Measurements from ENCODE around the gene SLC22A31. TPM values are rescaled to one million over a fixed set of nuclear protein-coding genes. Genes with fewer than 3 reads are reported as not detected.

SLC22A31 gene
- total RNA-seq, 2 donors from 2014 or later: 4.6 TPM; not detected in 1

GRCh38 chr16:89230255-89230654, 29.9 kb upstream of the SLC22A31 start:
- H3K27ac ChIP-seq: no peak overlapping the region
- intact Hi-C loops (cut with DNase I): no loop called here
- DNase-seq (ENCODE audit: low spot score): no peak
- no peaks in the 10 kb centered on the region for H3K27me3 ChIP-seq (replicated peaks; ENCODE audit: insufficient read depth)
- H3K4me1 ChIP-seq (replicated peaks): no peaks in the 10 kb centered on the region
- 85% methylated on average over 11 of the region's 14 CpGs for WGBS
- peaks cover 10% of the 10 kb centered on the region in 2 donors for H3K36me3 ChIP-seq
- no peak overlapping the region for H3K4me3 ChIP-seq
- H3K9me3 ChIP-seq: no peaks in the 10 kb centered on the region
- TF ChIP-seq, protein P1, sequence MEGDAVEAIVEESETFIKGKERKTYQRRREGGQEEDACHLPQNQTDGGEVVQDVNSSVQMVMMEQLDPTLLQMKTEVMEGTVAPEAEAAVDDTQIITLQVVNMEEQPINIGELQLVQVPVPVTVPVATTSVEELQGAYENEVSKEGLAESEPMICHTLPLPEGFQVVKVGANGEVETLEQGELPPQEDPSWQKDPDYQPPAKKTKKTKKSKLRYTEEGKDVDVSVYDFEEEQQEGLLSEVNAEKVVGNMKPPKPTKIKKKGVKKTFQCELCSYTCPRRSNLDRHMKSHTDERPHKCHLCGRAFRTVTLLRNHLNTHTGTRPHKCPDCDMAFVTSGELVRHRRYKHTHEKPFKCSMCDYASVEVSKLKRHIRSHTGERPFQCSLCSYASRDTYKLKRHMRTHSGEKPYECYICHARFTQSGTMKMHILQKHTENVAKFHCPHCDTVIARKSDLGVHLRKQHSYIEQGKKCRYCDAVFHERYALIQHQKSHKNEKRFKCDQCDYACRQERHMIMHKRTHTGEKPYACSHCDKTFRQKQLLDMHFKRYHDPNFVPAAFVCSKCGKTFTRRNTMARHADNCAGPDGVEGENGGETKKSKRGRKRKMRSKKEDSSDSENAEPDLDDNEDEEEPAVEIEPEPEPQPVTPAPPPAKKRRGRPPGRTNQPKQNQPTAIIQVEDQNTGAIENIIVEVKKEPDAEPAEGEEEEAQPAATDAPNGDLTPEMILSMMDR (IDR thresholded peaks at IDR 0.05): no peak
- TF ChIP-seq POLR2AphosphoS5 (IDR thresholded peaks at IDR 0.05) (no peak), POLR2A (IDR thresholded peaks at IDR 0.05) (no peak)

GRCh38 chr16:89224665-89225064, 24.3 kb upstream of the SLC22A31 start:
- H3K36me3 ChIP-seq: peaks cover 15 to 18% of the 10 kb centered on the region in 2 donors
- TF ChIP-seq POLR2AphosphoS5 (IDR thresholded peaks at IDR 0.05) (no peak), POLR2A (IDR thresholded peaks at IDR 0.05) (no peak)
- TF ChIP-seq, protein P1 (IDR thresholded peaks at IDR 0.05): no peak
- H3K4me1 ChIP-seq (replicated peaks): no peaks in the 10 kb centered on the region
- no peak overlapping the region for H3K27ac ChIP-seq
- no peak overlapping the region for H3K4me3 ChIP-seq
- no peaks in the 10 kb centered on the region for H3K9me3 ChIP-seq
- no peaks in the 10 kb centered on the region for H3K27me3 ChIP-seq (replicated peaks; ENCODE audit: insufficient read depth)
- intact Hi-C loops (cut with DNase I): no loop called here
- 87% methylated on average over 10 of the region's 10 CpGs for WGBS
- DNase-seq (ENCODE audit: low spot score): no peak

- Histone ChIP-seq H3K4me3 (no peak overlapping the region), H3K36me3 (peaks cover 14 to 15% of the 10 kb centered on the region in 2 donors), H3K27ac (no peak overlapping the region), H3K4me1 (replicated peaks) (no peaks in the 10 kb centered on the region), H3K9me3 (no peaks in the 10 kb centered on the region), H3K27me3 (replicated peaks; ENCODE audit: insufficient read depth) (no peaks in the 10 kb centered on the region)
- intact Hi-C loops (cut with DNase I): no loop called here
- WGBS: 89% methylated on average over 21 of the region's 21 CpGs
- no peak for DNase-seq (ENCODE audit: low spot score)
- TF ChIP-seq, protein P1 (IDR thresholded peaks at IDR 0.05): no peak
- TF ChIP-seq POLR2A (IDR thresholded peaks at IDR 0.05) (no peak), POLR2AphosphoS5 (IDR thresholded peaks at IDR 0.05) (no peak)
These were observed 22.6 kb upstream of the SLC22A31 start for GRCh38 chr16:89222931-89223330.

DNA sequence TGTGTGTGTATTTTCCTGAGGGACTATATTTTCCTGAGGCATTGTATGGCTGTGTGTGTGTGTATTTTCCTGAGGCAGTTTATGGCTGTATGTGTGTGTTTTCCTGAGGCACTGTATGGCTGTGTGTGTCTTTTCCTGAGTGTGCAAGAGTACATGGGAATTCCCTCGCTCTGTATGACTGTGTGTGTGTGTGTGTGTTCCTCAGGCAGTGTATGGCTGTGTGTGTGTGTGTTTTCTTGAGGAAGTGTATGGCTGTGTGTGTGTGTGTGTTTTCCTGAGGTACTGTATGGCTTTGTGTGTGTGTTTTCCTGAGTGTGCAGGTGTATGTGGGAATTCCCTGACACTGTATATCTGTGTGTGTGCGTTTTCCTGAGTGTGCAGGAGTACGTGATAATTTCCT, 21.3 kb upstream of the SLC22A31 start:
- H3K36me3 ChIP-seq: peaks cover 5 to 8% of the 10 kb centered on the region in 2 donors
- TF ChIP-seq, protein P1 (IDR thresholded peaks at IDR 0.05): no peak
- no peak for TF ChIP-seq POLR2AphosphoS5 (IDR thresholded peaks at IDR 0.05)
- no peaks in the 10 kb centered on the region for H3K27me3 ChIP-seq (replicated peaks; ENCODE audit: insufficient read depth)
- H3K27ac ChIP-seq: no peak overlapping the region
- H3K4me3 ChIP-seq: no peak overlapping the region
- H3K9me3 ChIP-seq: no peaks in the 10 kb centered on the region
- 95% methylated on average over 3 of the region's 3 CpGs for WGBS
- intact Hi-C loops (cut with DNase I): no loop called here
- DNase-seq (ENCODE audit: low spot score): no peak
- no peaks in the 10 kb centered on the region for H3K4me1 ChIP-seq (replicated peaks)

DNA sequence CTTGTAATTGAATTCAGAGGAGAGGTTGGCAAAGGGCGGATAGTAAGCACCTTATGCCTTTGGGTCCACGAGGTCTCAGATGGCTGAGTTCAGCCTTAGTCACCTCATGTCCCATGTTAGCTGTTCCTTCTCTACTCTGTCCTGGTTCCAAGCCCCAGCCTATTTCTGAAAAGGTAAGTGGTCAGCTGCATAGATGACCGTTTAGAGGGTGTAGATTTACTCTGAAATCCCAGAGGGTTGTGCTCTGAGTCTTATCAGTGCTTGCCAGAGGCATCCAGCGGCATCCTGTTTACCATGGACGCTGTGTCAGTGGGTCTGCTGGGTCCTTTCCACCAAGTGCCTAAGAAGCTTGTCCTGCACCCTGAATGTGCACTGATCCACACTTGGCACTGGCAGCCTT, 19.0 kb upstream of the SLC22A31 start:
- Histone ChIP-seq H3K9me3 (no peaks in the 10 kb centered on the region), H3K27me3 (replicated peaks; ENCODE audit: insufficient read depth) (no peaks in the 10 kb centered on the region), H3K27ac (no peak overlapping the region), H3K36me3 (peaks cover 5 to 8% of the 10 kb centered on the region in 2 donors), H3K4me3 (no peak overlapping the region), H3K4me1 (replicated peaks) (peaks cover 4% of the 10 kb centered on the region)
- intact Hi-C loops (cut with DNase I): loop anchor here (5.0 to 10.0 kb wide), 3 partner anchors 362 to 485 kb away; partner anchors contain the start of genes APRT, GALNS and TRAPPC2L
- no peak for DNase-seq (ENCODE audit: low spot score)
- TF ChIP-seq POLR2A (IDR thresholded peaks at IDR 0.05) (no peak), POLR2AphosphoS5 (IDR thresholded peaks at IDR 0.05) (no peak)
- TF ChIP-seq, protein P1 (IDR thresholded peaks at IDR 0.05): no peak
- WGBS: 73% methylated on average over 5 of the region's 5 CpGs
